Osteoblast (primary cell): ENCODE data around the gene PDE11A. TPM values are rescaled to one million over a fixed set of nuclear protein-coding genes. Genes with fewer than 3 reads are reported as not detected.

ENCODE experiments used
- DNase-seq: peaks from one replicate; pipeline ENCODE4 v3.0.0; 2011; ENCODE audit warnings: low spot score, mixed read lengths; ENCODE audit not compliant: insufficient read length; ENCODE audit errors: missing footprints
- H2AFZ ChIP-seq: 2 replicates; pipeline ENCODE4 v1.6.0; 2011; ENCODE audit warnings: mild to moderate bottlenecking, low read length
- H3K27ac ChIP-seq: 2 replicates; pipeline ENCODE4 v1.5.1; 2011; ENCODE audit warnings: mild to moderate bottlenecking, low read depth, low read length, moderate library complexity
- H3K27me3 ChIP-seq: 2 replicates; pipeline ENCODE4 v1.6.0; 2012; ENCODE audit warnings: mild to moderate bottlenecking, control low read depth, inconsistent platforms, low read length, moderate library complexity; ENCODE audit not compliant: insufficient read depth
- H3K36me3 ChIP-seq: 2 replicates; pipeline ENCODE4 v1.5.1; 2011; ENCODE audit warnings: mild to moderate bottlenecking, low read length, control low read depth, moderate library complexity; ENCODE audit not compliant: insufficient read depth
- H3K4me1 ChIP-seq: 2 replicates; pipeline ENCODE4 v1.5.1; 2011; ENCODE audit warnings: mild to moderate bottlenecking, low read length, control low read depth, moderate library complexity; ENCODE audit not compliant: insufficient read depth
- H3K4me2 ChIP-seq: 2 replicates; pipeline ENCODE4 v1.6.0; 2011; ENCODE audit warnings: mild to moderate bottlenecking, low read length; ENCODE audit not compliant: insufficient read depth
- H3K4me3 ChIP-seq: fragments of 200-600 bp; sonication (generic); 3 replicates; pipeline ENCODE4 v1.5.1; 2012; ENCODE audit warnings: mild to moderate bottlenecking, low read length, inconsistent platforms; ENCODE audit not compliant: insufficient read depth
- H3K79me2 ChIP-seq: 2 replicates; pipeline ENCODE4 v1.6.0; 2012; ENCODE audit warnings: mild to moderate bottlenecking, low read length, control low read depth, inconsistent platforms; ENCODE audit not compliant: insufficient read depth
- H3K9me3 ChIP-seq: 2 replicates; pipeline ENCODE4 v1.5.1; 2011; ENCODE audit warnings: low read depth, low read length, control low read depth
- H4K20me1 ChIP-seq: 2 replicates; pipeline ENCODE4 v1.6.0; 2012; ENCODE audit warnings: mild to moderate bottlenecking, low read length, control low read depth; ENCODE audit not compliant: insufficient read depth
- CTCF ChIP-seq: IDR thresholded peaks from 2 replicates; pipeline ENCODE4 v1.5.1; 2011; ENCODE audit warnings: mild to moderate bottlenecking, low read depth, low read length, moderate library complexity; ENCODE audit errors: extremely low read depth
- total RNA-seq: library from RNA; depleted of rRNA; stranded (reverse); fragments of >200 nt; gene quantifications from 2 replicates; pipeline ENCODE4 v1.2.3, GENCODE V29; 2012

The PDE11A gene
- total RNA-seq, 1 donor, result 0.36 TPM

GRCh38 chr2:177765698-177766097 lies 306.9 kb downstream of the PDE11A start:
- no peak overlapping the region for H3K4me2 ChIP-seq
- DNase-seq, result no peak
- H3K27me3 ChIP-seq, result no peaks in the 10 kb centered on the region
- no peaks in the 10 kb centered on the region for H3K36me3 ChIP-seq
- H3K4me1 ChIP-seq, result no peaks in the 10 kb centered on the region
- H2AFZ ChIP-seq, result no peak overlapping the region
- no peaks in the 10 kb centered on the region for H3K79me2 ChIP-seq
- no peaks in the 10 kb centered on the region for H4K20me1 ChIP-seq
- no peak for TF ChIP-seq CTCF
- no peaks in the 10 kb centered on the region for H3K9me3 ChIP-seq
- H3K4me3 ChIP-seq, result no peak overlapping the region
- H3K27ac ChIP-seq, result no peak overlapping the region

GRCh38 chr2:177763531-177764265 lies 308.9 kb downstream of the PDE11A start:
- no peaks in the 10 kb centered on the region for H3K36me3 ChIP-seq
- H4K20me1 ChIP-seq, result no peaks in the 10 kb centered on the region
- H3K4me2 ChIP-seq, result no peak overlapping the region
- no peaks in the 10 kb centered on the region for H3K27me3 ChIP-seq
- no peak overlapping the region for H3K4me3 ChIP-seq
- peak; percentile 84 for DNase-seq
- no peaks in the 10 kb centered on the region for H3K9me3 ChIP-seq
- H2AFZ ChIP-seq, result peak overlapping the region; percentile 10
- H3K4me1 ChIP-seq, result no peaks in the 10 kb centered on the region
- H3K27ac ChIP-seq, result no peak overlapping the region
- no peaks in the 10 kb centered on the region for H3K79me2 ChIP-seq
- TF ChIP-seq CTCF, result peak; percentile 82

- H3K27me3 ChIP-seq, result no peaks in the 10 kb centered on the region
- H3K79me2 ChIP-seq, result no peaks in the 10 kb centered on the region
- no peak for TF ChIP-seq CTCF
- H3K4me2 ChIP-seq, result no peak overlapping the region
- H3K9me3 ChIP-seq, result no peaks in the 10 kb centered on the region
- no peak overlapping the region for H3K27ac ChIP-seq
- H3K36me3 ChIP-seq, result no peaks in the 10 kb centered on the region
- H4K20me1 ChIP-seq, result no peaks in the 10 kb centered on the region
- H2AFZ ChIP-seq, result no peak overlapping the region
- no peak for DNase-seq
- no peak overlapping the region for H3K4me3 ChIP-seq
- no peaks in the 10 kb centered on the region for H3K4me1 ChIP-seq
These were observed 313.1 kb downstream of the PDE11A start for GRCh38 chr2:177759443-177759842.

GRCh38 chr2:177758591-177759371 lies 313.8 kb downstream of the PDE11A start:
- Histone ChIP-seq H3K36me3 (no peaks in the 10 kb centered on the region), H3K4me3 (no peak overlapping the region), H3K4me1 (no peaks in the 10 kb centered on the region), H4K20me1 (no peaks in the 10 kb centered on the region), H3K79me2 (no peaks in the 10 kb centered on the region), H3K9me3 (no peaks in the 10 kb centered on the region), H3K27me3 (no peaks in the 10 kb centered on the region), H3K27ac (no peak overlapping the region), H2AFZ (peak overlapping the region; percentile 20), H3K4me2 (no peak overlapping the region)
- peak; percentile 62 for TF ChIP-seq CTCF
- peak; percentile 15 for DNase-seq
